SK-N-SH treated with all-trans-retinoic acid at 6 μM for 48 hours (cell line): ENCODE results near the gene LRRFIP1.

Experiments used
- ATAC-seq: fragments of 200-7000 bp; cut with Tn5 transposase; 3 replicates; pipeline ENCODE4 v1.9.1; 2020; ENCODE audit warnings: mild to moderate bottlenecking, moderate library complexity
- ARNTL ChIP-seq: fragments of 450-650 bp; formaldehyde crosslinking; IDR thresholded peaks from 2 replicates; pipeline ENCODE4 v1.5.0; 2020; ENCODE audit warnings: low read depth, mild to moderate bottlenecking, moderate library complexity, borderline replicate concordance
- BACH2 ChIP-seq: fragments of 250-450 bp; sonication (Bioruptor Pico); IDR thresholded peaks from 2 replicates; pipeline ENCODE4 v1.9.0; 2021; ENCODE audit warnings: mild to moderate bottlenecking, borderline replicate concordance
- CSDC2 ChIP-seq: fragments of 250-450 bp; sonication (Bioruptor Pico); IDR thresholded peaks from 2 replicates; pipeline ENCODE4 v1.5.0; 2020; ENCODE audit warnings: mild to moderate bottlenecking, moderate library complexity
- CSRNP3 ChIP-seq: fragments of 250-450 bp; sonication (Bioruptor Pico); IDR thresholded peaks from 2 replicates; pipeline ENCODE4 v1.5.1; 2021; ENCODE audit warnings: mild to moderate bottlenecking, moderate library complexity
- ESRRG ChIP-seq: fragments of 250-450 bp; sonication (Bioruptor Pico); IDR thresholded peaks from 2 replicates; pipeline ENCODE4 v1.6.1; 2021; ENCODE audit warnings: mild to moderate bottlenecking
- GLIS3 ChIP-seq: fragments of 250-450 bp; sonication (Bioruptor Pico); IDR thresholded peaks from 2 replicates; pipeline ENCODE4 v1.5.0; 2020; ENCODE audit warnings: mild to moderate bottlenecking, moderate library complexity
- ISL1 ChIP-seq: fragments of 250-450 bp; sonication (Bioruptor Pico); IDR thresholded peaks from 2 replicates; pipeline ENCODE4 v2.1.2; 2022; ENCODE audit warnings: mild to moderate bottlenecking, moderate library complexity
- OSR1 ChIP-seq: fragments of 250-450 bp; sonication (Bioruptor Pico); IDR thresholded peaks from 2 replicates; pipeline ENCODE4 v1.8.0; 2022; ENCODE audit warnings: moderate library complexity, mild to moderate bottlenecking, inconsistent platforms
- POU6F1 ChIP-seq: fragments of 250-450 bp; sonication (Bioruptor Pico); IDR thresholded peaks from 2 replicates; pipeline ENCODE4 v1.8.0; 2021; ENCODE audit warnings: low read depth, mild to moderate bottlenecking, moderate library complexity, borderline replicate concordance
- PPARA ChIP-seq: fragments of 250-450 bp; sonication (Bioruptor Pico); IDR thresholded peaks from 2 replicates; pipeline ENCODE4 v1.5.0; 2020; ENCODE audit warnings: mild to moderate bottlenecking, borderline replicate concordance
- RARB ChIP-seq: fragments of 250-450 bp; sonication (Bioruptor Pico); IDR thresholded peaks from 2 replicates; pipeline ENCODE4 v1.8.0; 2021; ENCODE audit warnings: mild to moderate bottlenecking, moderate library complexity
- SNAI2 ChIP-seq: fragments of 250-450 bp; sonication (Bioruptor Pico); IDR thresholded peaks from 2 replicates; pipeline ENCODE4 v1.5.0; 2020; ENCODE audit warnings: mild to moderate bottlenecking, moderate library complexity
- TCF4 ChIP-seq: fragments of 250-450 bp; sonication (Bioruptor Pico); IDR thresholded peaks from 2 replicates; pipeline ENCODE4 v1.8.0; 2021; ENCODE audit warnings: mild to moderate bottlenecking, moderate library complexity, borderline replicate concordance
- TOX ChIP-seq: fragments of 250-450 bp; sonication (Bioruptor Pico); IDR thresholded peaks from 2 replicates; pipeline ENCODE4 v1.8.0; 2021; ENCODE audit warnings: mild to moderate bottlenecking, moderate library complexity, borderline replicate concordance
- ZC3H10 ChIP-seq: fragments of 250-450 bp; sonication (Bioruptor Pico); IDR thresholded peaks from 2 replicates; pipeline ENCODE4 v1.5.1; 2021; ENCODE audit warnings: mild to moderate bottlenecking, moderate library complexity
- ZFP3 ChIP-seq: fragments of 250-450 bp; sonication (Bioruptor Pico); IDR thresholded peaks from 2 replicates; pipeline ENCODE4 v1.5.0; 2020; ENCODE audit warnings: mild to moderate bottlenecking, moderate library complexity
- ZFP30 ChIP-seq: fragments of 450-650 bp; formaldehyde crosslinking; IDR thresholded peaks from 2 replicates; pipeline ENCODE4 v1.5.0; 2022; ENCODE audit warnings: mild to moderate bottlenecking, moderate library complexity
- ZNF565 ChIP-seq: fragments of 450-650 bp; formaldehyde crosslinking; conservative IDR thresholded peaks from 2 replicates; pipeline ENCODE4 v1.5.0; 2020; ENCODE audit warnings: low read depth, mild to moderate bottlenecking, moderate library complexity
- ZNF70 ChIP-seq: fragments of 450-650 bp; formaldehyde crosslinking; IDR thresholded peaks from 2 replicates; pipeline ENCODE4 v1.5.0; 2020; ENCODE audit warnings: mild to moderate bottlenecking, moderate library complexity
- ZNF8 ChIP-seq: fragments of 450-650 bp; formaldehyde crosslinking; IDR thresholded peaks from 2 replicates; pipeline ENCODE4 v1.5.0; 2020; ENCODE audit warnings: mild to moderate bottlenecking, moderate library complexity
- TF ChIP-seq, protein P1 (sequence below): fragments of 250-450 bp; sonication (Bioruptor Pico); IDR thresholded peaks from 2 replicates; pipeline ENCODE4 v1.8.0; 2020; ENCODE audit warnings: mild to moderate bottlenecking, moderate library complexity, borderline replicate concordance
- TF ChIP-seq, protein P2 (sequence below): fragments of 250-450 bp; sonication (Bioruptor Pico); IDR thresholded peaks from 2 replicates; pipeline ENCODE4 v1.5.1; 2020; ENCODE audit warnings: low read depth, mild to moderate bottlenecking, moderate library complexity

Gene LRRFIP1

GRCh38 chr2:237581326-237581725, 46.1 kb upstream of the LRRFIP1 start:
- no peak; the same call in 2 of the 3 replicates for ATAC-seq
- no peak for TF ChIP-seq POU6F1 (CRISPR knock-in tag)
- TF ChIP-seq PPARA (CRISPR knock-in tag), result no peak
- no peak for TF ChIP-seq RARB (CRISPR knock-in tag)
- no peak for TF ChIP-seq SNAI2 (CRISPR knock-in tag)
- no peak for TF ChIP-seq ZC3H10 (CRISPR knock-in tag)
- TF ChIP-seq OSR1 (CRISPR knock-in tag), result no peak
- TF ChIP-seq CSDC2, result no peak
- no peak for TF ChIP-seq ZFP30 (CRISPR knock-in tag)
- no peak for TF ChIP-seq CSRNP3 (CRISPR knock-in tag)
- no peak for TF ChIP-seq TOX (CRISPR knock-in tag)
- TF ChIP-seq GLIS3 (CRISPR knock-in tag), result no peak
- TF ChIP-seq ZNF565, result no peak
- TF ChIP-seq ESRRG, result no peak
- TF ChIP-seq, protein P1, sequence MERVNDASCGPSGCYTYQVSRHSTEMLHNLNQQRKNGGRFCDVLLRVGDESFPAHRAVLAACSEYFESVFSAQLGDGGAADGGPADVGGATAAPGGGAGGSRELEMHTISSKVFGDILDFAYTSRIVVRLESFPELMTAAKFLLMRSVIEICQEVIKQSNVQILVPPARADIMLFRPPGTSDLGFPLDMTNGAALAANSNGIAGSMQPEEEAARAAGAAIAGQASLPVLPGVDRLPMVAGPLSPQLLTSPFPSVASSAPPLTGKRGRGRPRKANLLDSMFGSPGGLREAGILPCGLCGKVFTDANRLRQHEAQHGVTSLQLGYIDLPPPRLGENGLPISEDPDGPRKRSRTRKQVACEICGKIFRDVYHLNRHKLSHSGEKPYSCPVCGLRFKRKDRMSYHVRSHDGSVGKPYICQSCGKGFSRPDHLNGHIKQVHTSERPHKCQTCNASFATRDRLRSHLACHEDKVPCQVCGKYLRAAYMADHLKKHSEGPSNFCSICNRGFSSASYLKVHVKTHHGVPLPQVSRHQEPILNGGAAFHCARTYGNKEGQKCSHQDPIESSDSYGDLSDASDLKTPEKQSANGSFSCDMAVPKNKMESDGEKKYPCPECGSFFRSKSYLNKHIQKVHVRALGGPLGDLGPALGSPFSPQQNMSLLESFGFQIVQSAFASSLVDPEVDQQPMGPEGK (CRISPR knock-in tag), result no peak
- TF ChIP-seq ZNF8 (CRISPR knock-in tag), result no peak
- TF ChIP-seq, protein P2, sequence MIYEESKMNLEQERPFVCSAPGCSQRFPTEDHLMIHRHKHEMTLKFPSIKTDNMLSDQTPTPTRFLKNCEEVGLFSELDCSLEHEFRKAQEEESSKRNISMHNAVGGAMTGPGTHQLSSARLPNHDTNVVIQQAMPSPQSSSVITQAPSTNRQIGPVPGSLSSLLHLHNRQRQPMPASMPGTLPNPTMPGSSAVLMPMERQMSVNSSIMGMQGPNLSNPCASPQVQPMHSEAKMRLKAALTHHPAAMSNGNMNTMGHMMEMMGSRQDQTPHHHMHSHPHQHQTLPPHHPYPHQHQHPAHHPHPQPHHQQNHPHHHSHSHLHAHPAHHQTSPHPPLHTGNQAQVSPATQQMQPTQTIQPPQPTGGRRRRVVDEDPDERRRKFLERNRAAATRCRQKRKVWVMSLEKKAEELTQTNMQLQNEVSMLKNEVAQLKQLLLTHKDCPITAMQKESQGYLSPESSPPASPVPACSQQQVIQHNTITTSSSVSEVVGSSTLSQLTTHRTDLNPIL (CRISPR knock-in tag), result no peak

DNA sequence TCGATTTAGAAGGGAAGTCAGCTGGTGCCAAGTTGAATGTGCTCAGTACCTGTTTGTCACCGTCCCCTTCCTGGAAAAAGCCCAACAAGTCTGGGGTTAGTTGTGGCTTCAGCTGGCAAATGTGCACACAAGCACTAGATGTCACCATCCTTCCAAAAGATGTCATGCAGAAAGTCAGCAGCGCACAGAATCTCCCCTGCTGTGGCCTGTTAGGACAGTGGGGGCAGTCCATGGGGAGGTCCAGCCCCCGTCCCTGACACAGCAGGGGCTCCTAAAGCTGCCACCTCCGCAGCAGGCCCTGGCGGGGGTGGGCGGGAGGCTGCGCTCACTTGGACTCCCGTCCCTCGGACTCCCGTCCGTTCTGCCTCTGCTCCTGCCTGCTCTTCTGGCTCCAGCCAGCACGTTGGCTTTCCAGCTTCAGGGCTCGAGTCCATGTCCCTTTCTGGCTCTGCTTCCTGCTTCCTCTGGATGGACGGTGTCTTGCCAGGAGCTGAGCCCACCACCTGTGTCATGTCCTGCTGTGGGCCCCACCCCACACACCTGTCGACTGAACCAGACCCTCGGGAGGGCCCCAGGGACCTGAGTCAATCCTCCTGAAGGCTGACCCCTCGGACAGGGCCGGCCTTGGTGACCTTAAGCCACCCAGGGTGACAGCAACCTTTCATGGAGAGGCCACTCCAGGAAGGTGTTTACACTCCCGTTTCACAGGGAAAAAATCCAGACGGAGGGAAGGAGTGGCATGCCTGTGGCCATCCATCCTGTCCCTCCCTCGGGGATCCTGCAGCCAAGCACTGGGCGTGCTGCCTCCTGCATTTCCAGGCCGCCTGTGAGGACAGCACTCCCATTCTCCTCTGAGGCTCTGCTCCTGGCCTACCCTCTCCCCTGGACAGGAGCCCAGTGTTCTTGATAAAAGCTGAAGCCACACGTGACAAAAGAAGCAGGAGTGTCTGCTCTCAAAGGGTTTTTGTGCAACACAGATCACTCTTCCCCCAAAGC, 45.3 kb upstream of the LRRFIP1 start:
- ATAC-seq, result peak; percentile 84
- TF ChIP-seq GLIS3 (CRISPR knock-in tag), result no peak
- TF ChIP-seq POU6F1 (CRISPR knock-in tag), result no peak
- TF ChIP-seq ZFP30 (CRISPR knock-in tag), result no peak
- no peak for TF ChIP-seq OSR1 (CRISPR knock-in tag)
- TF ChIP-seq TOX (CRISPR knock-in tag), result no peak
- TF ChIP-seq ZFP3 (CRISPR knock-in tag), result no peak
- no peak for TF ChIP-seq ZNF565
- no peak for TF ChIP-seq ISL1 (CRISPR knock-in tag)
- no peak for TF ChIP-seq ZNF70
- TF ChIP-seq ARNTL (CRISPR knock-in tag), result no peak
- TF ChIP-seq SNAI2 (CRISPR knock-in tag), result no peak
- TF ChIP-seq BACH2 (CRISPR knock-in tag), result no peak
- TF ChIP-seq, protein P1 (CRISPR knock-in tag), result no peak
- no peak for TF ChIP-seq TCF4 (CRISPR knock-in tag)
- no peak for TF ChIP-seq RARB (CRISPR knock-in tag)
- TF ChIP-seq, protein P2 (CRISPR knock-in tag), result no peak
- TF ChIP-seq ZC3H10 (CRISPR knock-in tag), result no peak
- TF ChIP-seq ZNF8 (CRISPR knock-in tag), result no peak
- no peak for TF ChIP-seq ESRRG
